Stimulated activated CD4-positive, alpha-beta T cell treated with anti-CD3 and anti-CD28 coated beads, TNF-alpha, amount 100 ng/mL, for 1 hour (primary cell): Measurements from ENCODE around the gene ADSL.
"Not testable (repeated sequence)": the region's sequence is repeated elsewhere in the genome, so short reads cannot be mapped to it uniquely, and the experiment has no call there.

Experiments used
- DNase-seq, 3 donors: peaks; one replicate each; pipeline ENCODE4 v3.0.0-alpha.2; 2020; ENCODE audit warnings: low read depth in 3 of 3, low spot score in 1 of 3

The ADSL gene

DNA sequence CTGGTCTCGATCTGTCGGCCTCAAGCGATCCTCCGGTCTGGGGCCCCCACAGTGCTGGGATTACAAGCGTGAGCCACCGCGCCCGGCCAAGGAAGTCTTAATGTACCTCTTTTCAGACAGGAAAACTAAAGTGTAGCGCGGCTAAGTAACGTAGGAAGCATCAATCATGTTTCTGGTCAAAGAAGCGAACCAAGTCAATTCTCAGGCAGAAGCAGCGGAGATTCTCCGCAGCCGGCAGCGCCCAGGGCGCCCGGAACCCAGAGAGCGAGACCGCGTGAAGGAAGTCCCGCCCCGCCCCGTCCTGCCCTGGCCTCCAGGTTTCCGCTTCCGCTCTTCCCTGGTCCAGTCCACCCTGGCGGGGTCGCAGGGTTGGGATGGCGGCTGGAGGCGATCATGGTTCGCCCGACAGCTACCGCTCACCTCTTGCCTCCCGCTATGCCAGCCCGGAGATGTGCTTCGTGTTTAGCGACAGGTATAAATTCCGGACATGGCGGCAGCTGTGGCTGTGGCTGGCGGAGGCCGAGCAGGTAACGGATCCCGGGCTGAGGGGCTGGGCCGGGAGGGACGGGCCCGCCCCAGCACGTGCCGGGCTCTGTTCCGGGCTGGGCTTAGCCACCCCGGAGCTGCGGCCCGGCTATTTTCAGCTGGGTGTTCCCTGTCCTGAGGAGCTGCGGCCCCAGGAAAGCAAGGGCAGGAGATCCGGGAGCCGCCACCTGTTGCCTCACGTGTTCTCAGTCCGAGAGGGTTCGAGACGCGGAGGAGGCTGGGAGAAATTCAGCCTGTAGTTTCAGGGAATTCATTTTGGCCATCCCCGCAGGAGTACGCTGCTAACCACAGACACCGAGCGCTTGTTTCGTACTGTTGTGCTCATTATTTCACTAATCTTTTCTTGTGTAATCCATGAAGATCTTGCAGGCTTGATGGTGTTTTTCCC is at the start of gene ADSL:
ADSL (plus strand) TSS at position 316 of the 934 bp plus-strand sequence; CDS start at position 375, 59 bp downstream.
- DNase-seq: peak; percentile 47 to 81 (median 62)

DNA sequence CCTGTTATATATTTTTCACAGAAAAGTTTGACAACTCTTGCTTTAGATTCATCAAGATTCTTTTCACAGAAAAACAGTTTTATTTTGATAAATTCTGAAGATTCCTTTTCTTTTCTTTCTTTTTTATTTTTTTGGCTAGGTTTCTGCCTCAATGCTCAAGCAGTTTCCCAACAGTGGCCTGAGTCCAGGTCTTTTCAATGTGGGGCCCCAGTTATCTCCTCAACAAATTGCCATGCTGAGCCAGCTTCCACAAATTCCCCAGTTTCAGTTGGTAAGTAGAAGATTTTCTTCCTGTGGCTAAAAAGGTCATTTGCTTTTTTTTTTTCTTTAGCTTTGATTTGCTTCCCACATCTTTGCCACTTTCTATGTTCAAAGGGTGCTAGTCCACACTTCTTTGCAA is 46.0 kb upstream of the ADSL start:
- no peak for DNase-seq

GRCh38 chr22:40300884-40301672 is 45.2 kb upstream of the ADSL start:
- no peak for DNase-seq

DNA sequence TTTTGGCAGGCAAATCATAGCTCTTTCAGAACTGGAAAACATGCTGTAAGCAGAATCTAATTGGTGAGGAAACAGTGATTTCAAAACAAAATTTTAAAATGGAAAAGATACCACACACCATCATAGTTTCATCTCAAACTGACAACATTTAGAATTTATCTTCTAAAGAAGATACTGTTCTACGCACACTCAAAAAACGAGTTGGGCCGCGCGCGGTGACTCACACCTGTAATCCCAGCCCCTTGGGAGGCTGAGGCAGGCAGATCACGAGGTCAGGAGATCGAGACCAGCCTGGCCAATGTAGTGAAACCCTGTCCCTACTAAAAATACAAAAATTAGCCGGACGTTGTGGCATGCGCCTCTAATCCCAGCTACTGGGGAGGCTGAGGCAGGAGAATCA is 44.2 kb upstream of the ADSL start:
- no peak for DNase-seq

DNA sequence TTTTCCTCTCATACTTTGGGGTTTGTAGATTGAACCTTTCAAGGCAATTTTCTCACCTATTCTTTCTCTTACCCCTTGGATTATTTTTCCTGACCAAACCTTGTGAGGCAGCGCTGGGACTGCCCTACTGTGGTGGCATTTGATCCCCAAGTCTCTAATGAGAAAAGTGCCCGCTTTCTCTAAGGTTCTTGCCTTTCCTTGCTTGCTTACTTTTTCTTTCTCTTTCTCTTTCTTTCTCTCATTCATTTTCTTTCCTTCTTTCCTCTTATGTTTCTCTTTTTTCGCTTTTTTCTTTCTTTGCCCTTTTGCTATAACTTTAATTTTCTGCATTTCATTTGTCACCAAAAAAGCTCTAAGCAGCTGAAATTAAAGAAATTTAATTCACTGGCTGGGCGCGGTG is 40.7 kb upstream of the ADSL start:
- DNase-seq: no peak

- DNase-seq: no peak
Measured at GRCh38 chr22:40308999-40309573, 37.2 kb upstream of the ADSL start.

GRCh38 chr22:40309631-40310030 is 36.7 kb upstream of the ADSL start:
- DNase-seq: no peak

DNA sequence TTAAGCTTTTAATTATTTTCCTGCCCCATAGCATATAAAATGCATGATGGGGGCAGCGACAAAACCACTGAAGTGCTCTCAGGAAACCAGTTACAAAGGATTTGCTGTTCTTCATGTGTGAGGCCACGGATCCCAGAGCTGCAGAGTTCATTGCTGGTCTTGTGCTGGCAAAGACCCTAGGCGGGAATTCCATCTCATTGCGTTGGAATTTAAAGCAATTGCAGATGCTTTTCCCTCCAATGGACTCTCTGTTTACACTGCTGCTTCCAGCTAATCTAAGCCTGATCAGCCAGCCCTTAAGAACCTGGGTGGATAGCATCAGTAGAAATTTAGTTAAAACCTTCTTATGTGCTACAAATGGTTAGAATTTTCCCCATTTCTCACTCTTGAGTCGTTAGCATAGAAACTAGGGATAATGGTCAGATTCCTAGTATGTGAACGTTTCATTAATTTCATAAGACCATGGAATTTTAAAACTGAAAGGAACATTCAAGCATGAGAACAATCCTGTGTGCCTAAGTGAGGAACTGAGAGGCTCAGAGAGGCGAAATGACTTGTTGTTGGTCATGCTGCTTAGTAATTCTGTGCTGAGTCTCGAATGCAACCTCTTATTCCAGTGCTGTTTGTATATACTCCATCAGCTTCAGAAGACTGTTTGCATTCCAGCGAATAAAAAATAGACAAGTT is 36.1 kb upstream of the ADSL start:
- no peak for DNase-seq

DNA sequence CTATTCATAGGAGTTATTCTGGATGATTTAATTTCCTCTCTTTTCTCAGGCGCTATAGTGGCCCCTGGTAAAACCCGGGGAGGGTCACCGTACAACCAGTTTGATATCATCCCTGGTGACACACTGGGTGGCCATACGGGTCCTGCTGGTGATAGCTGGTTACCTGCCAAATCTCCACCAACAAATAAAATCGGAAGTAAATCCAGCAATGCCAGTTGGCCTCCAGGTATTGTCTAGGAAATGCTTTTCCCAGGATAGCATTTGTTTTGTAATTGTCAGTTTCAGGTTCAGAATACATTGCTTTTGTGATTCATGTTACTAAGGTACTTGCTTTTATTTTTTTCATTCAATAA is 35.6 kb upstream of the ADSL start:
- no peak for DNase-seq

DNA sequence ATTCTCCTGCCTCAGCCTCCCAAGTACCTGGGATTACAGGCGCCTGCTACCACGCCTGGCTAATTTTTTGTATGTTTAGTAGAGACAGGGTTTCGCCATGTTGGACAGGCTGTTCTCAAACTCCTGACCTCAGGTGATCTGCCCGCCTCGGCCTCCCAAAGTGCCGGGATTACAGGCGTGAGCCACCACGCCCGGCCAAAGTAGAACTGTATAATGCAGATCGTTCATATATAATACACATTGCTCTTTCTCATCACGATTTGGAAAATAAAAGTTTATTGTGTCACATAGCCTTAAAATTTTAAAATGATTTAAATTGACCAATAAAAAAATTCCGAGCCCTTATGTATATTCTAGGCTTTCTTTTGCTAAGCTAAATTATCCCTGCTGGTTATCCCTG is 34.7 kb upstream of the ADSL start:
- not testable (repeated sequence) for DNase-seq

DNA sequence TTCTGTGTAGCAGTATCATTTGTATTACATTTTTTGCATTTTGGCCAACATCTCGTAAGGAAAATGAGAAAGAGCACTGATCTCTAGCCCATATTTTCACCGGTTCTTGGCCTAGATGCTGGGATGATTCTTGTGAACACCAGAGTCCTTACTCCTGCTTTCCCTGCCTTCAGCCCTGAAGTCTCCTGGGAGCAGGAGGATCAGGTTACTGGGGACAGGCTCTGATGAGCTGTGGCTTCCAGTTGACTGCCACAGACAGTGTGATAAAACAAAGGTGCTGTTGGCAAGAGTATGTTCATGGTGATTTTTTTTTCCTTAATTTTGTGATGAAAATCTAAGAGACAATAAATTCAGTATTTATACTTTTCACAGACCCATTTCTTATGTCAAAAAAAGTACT is 34.2 kb upstream of the ADSL start:
- no peak for DNase-seq

DNA sequence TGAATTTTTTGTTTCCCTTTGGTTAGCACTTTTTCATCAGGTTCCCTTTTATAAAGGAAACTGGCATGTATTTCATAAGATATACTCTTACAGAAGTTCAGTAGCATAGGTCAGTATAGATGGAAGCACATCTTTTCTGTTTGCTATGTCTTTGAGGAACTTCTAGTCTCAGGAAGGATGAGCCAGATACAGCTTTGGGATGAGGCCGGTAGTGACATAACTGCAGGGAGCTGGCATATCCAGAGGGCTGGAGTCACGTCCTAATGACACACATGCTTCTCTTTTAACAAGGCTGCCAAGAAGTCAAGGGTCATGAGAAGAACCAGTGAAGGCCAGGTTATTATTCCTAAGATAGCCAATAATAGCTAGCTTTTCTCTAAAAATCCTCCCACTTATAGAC is 33.3 kb upstream of the ADSL start:
- DNase-seq: no peak

- no peak for DNase-seq
Measured at GRCh38 chr22:40314041-40314440, 32.3 kb upstream of the ADSL start.

DNA sequence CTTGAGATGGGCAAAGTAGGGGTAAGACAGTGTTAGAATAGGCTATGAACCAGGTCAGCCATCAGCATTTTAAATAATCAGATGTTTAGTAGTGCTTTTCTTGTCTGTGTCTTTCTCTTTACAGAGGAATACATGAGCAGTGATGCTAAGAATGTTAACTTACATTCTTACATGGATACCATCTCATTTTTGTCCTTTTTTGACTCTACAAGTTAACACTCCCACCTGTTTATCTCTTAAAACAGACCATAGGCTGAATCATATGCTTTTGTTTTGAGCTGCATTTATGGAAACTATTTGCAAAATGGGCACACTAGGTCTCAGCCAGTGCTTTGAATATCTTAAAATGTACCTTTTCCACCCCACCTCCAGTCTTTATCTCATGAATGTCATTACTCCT is 25.6 kb upstream of the ADSL start:
- no peak for DNase-seq

DNA sequence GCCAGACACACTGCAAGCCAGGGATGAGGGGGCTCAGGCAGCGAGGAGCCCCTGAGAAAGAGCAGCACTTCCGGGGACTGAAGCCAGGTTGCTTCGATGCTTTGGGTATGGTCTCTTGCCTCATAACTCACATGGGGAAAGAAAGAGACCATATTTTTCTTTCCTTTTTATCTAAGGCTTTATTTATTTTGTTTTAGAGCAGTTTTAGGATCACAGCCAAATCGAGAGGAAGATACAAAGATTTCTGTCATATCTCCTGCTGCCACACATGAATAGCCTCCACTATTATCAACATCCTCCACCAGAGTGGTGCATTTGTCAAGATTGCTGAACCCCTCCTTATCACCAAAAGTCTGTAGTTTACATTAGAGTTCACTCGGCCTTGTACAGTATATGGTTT is 24.3 kb upstream of the ADSL start:
- no peak for DNase-seq

GRCh38 chr22:40322818-40323447 is 23.4 kb upstream of the ADSL start:
- no peak for DNase-seq

- DNase-seq: no peak
Measured at GRCh38 chr22:40323681-40324171, 22.6 kb upstream of the ADSL start.

GRCh38 chr22:40324468-40325305 is 21.6 kb upstream of the ADSL start:
- no peak for DNase-seq

- DNase-seq: peak in 1 of 3 donors; percentile 45
Measured at GRCh38 chr22:40325315-40325714, 21.0 kb upstream of the ADSL start.
